Spinal cord (tissue), 10 donors: ENCODE measurements around the gene MOB3B. TPM values are rescaled to one million over a fixed set of nuclear protein-coding genes. Genes with fewer than 3 reads are reported as not detected.

Experiments
- DNase-seq, 6 donors: peaks; one replicate each; pipeline versions ENCODE4 v3.0.0 to v3.0.0-alpha.2; 2013 to 2015; ENCODE audit warnings: low spot score in 6 of 6, low read depth in 4 of 6
- H3K27ac ChIP-seq: one replicate; pipeline ENCODE4 v1.5.1; 2013; ENCODE audit warnings: low read depth, low read length, control low read depth
- H3K27me3 ChIP-seq: one replicate; pipeline ENCODE4 v1.6.1; 2013; ENCODE audit warnings: low read length; ENCODE audit not compliant: control insufficient read depth, insufficient read depth
- H3K36me3 ChIP-seq: one replicate; pipeline ENCODE4 v1.6.1; 2013; ENCODE audit warnings: low read length; ENCODE audit not compliant: control insufficient read depth, insufficient read depth
- H3K4me1 ChIP-seq: one replicate; pipeline ENCODE4 v1.6.1; 2013; ENCODE audit warnings: low read length; ENCODE audit not compliant: control insufficient read depth, insufficient read depth
- H3K4me3 ChIP-seq: one replicate; pipeline ENCODE4 v1.5.1; 2013; ENCODE audit warnings: low read depth, low read length, control low read depth
- H3K9me3 ChIP-seq: one replicate; pipeline ENCODE4 v1.6.1; 2013; ENCODE audit warnings: low read length; ENCODE audit not compliant: control insufficient read depth, insufficient read depth
- WGBS: methylation state at CpG from one replicate; pipeline ENCODE4 v1.1.5; 2013; ENCODE audit warnings: missing lambda C conversion rate; ENCODE audit not compliant: insufficient coverage; 5-methylcytosine and 5-hydroxymethylcytosine counted together
- polyA plus RNA-seq, 2 donors: library from polyadenylated mRNA; unstranded; fragments of 120-200 nt; gene quantifications; one replicate each; pipeline ENCODE4 v1.2.1, GENCODE V29; 2013; ENCODE audit not compliant: insufficient read length in 2 of 2
- total RNA-seq, 2 donors: library from RNA; depleted of rRNA in 1 of 2; stranded (reverse); fragments of 120-200 nt in 1 of 2; fragments of >200 nt in 1 of 2; gene quantifications; one replicate each; pipeline versions ENCODE4 v1.2.3 to v1.2.4, GENCODE V29; 2013 to 2014
- donor health status: healthy.

Gene MOB3B
- total and polyA plus RNA-seq, 4 donors: 9.4 to 34.9 (median 16.0) TPM

GRCh38 chr9:27431543-27432147, 98.0 kb downstream of the MOB3B start:
- no CpG with 5 or more reads among the region's 2 CpGs for WGBS
- H3K36me3 ChIP-seq: peaks cover 2% of the 10 kb centered on the region
- no peaks in the 10 kb centered on the region for H3K9me3 ChIP-seq
- H3K4me1 ChIP-seq: no peaks in the 10 kb centered on the region
- H3K27me3 ChIP-seq: no peaks in the 10 kb centered on the region
- no peak for DNase-seq
- no peak overlapping the region for H3K4me3 ChIP-seq
- no peak overlapping the region for H3K27ac ChIP-seq

GRCh38 chr9:27430750-27431535, 98.7 kb downstream of the MOB3B start:
- H3K4me3 ChIP-seq: no peak overlapping the region
- WGBS: 50% methylated on average over 1 of the region's 5 CpGs
- H3K9me3 ChIP-seq: no peaks in the 10 kb centered on the region
- DNase-seq: peak in 1 of 6 donors; percentile 68
- no peaks in the 10 kb centered on the region for H3K4me1 ChIP-seq
- no peak overlapping the region for H3K27ac ChIP-seq
- peaks cover 2% of the 10 kb centered on the region for H3K36me3 ChIP-seq
- H3K27me3 ChIP-seq: no peaks in the 10 kb centered on the region

- Histone ChIP-seq H3K9me3 (no peaks in the 10 kb centered on the region), H3K27me3 (no peaks in the 10 kb centered on the region), H3K4me3 (no peak overlapping the region), H3K36me3 (peaks cover 1% of the 10 kb centered on the region), H3K4me1 (no peaks in the 10 kb centered on the region), H3K27ac (no peak overlapping the region)
- WGBS: 68% methylated on average over 4 of the region's 4 CpGs
- DNase-seq: no peak
Observed at GRCh38 chr9:27429917-27430316, 99.7 kb downstream of the MOB3B start.

- Histone ChIP-seq H3K27ac (no peak overlapping the region), H3K36me3 (no peaks in the 10 kb centered on the region), H3K9me3 (no peaks in the 10 kb centered on the region), H3K4me3 (no peak overlapping the region), H3K27me3 (no peaks in the 10 kb centered on the region), H3K4me1 (no peaks in the 10 kb centered on the region)
- 89% methylated on average over 2 of the region's 2 CpGs for WGBS
- no peak for DNase-seq
Observed at GRCh38 chr9:27429436-27429835, 100.2 kb downstream of the MOB3B start.

- H3K27ac ChIP-seq: no peak overlapping the region
- H3K27me3 ChIP-seq: no peaks in the 10 kb centered on the region
- H3K4me1 ChIP-seq: no peaks in the 10 kb centered on the region
- no peak overlapping the region for H3K4me3 ChIP-seq
- 100% methylated on average over 1 of the region's 1 CpG for WGBS
- DNase-seq: no peak
- H3K36me3 ChIP-seq: no peaks in the 10 kb centered on the region
- no peaks in the 10 kb centered on the region for H3K9me3 ChIP-seq
Observed at GRCh38 chr9:27428551-27428950, 101.1 kb downstream of the MOB3B start.

- WGBS: 93% methylated on average over 2 of the region's 3 CpGs
Observed at GRCh38 chr9:27427272-27427643, 102.4 kb downstream of the MOB3B start.

GRCh38 chr9:27426511-27427271, 102.9 kb downstream of the MOB3B start:
- H3K36me3 ChIP-seq: no peaks in the 10 kb centered on the region
- no peak overlapping the region for H3K27ac ChIP-seq
- WGBS: 90% methylated on average over 4 of the region's 5 CpGs
- H3K4me3 ChIP-seq: no peak overlapping the region
- H3K9me3 ChIP-seq: no peaks in the 10 kb centered on the region
- no peak for DNase-seq
- H3K27me3 ChIP-seq: no peaks in the 10 kb centered on the region
- no peaks in the 10 kb centered on the region for H3K4me1 ChIP-seq

More at GRCh38 chr9:27427272-27427643, 102.4 kb downstream of the MOB3B start:
- no peak for DNase-seq
- H3K36me3 ChIP-seq: no peaks in the 10 kb centered on the region
- no peak overlapping the region for H3K27ac ChIP-seq
- no peaks in the 10 kb centered on the region for H3K27me3 ChIP-seq
- no peak overlapping the region for H3K4me3 ChIP-seq
- H3K9me3 ChIP-seq: no peaks in the 10 kb centered on the region
- H3K4me1 ChIP-seq: no peaks in the 10 kb centered on the region

GRCh38 chr9:27425827-27426510, 103.6 kb downstream of the MOB3B start:
- Histone ChIP-seq H3K9me3 (no peaks in the 10 kb centered on the region), H3K4me1 (no peaks in the 10 kb centered on the region), H3K27ac (no peak overlapping the region), H3K27me3 (no peaks in the 10 kb centered on the region), H3K36me3 (no peaks in the 10 kb centered on the region), H3K4me3 (no peak overlapping the region)
- WGBS: 0% methylated on average over 1 of the region's 4 CpGs
- DNase-seq: no peak

- Histone ChIP-seq H3K9me3 (peaks cover 1% of the 10 kb centered on the region), H3K27me3 (no peaks in the 10 kb centered on the region), H3K36me3 (no peaks in the 10 kb centered on the region), H3K4me1 (no peaks in the 10 kb centered on the region), H3K4me3 (no peak overlapping the region), H3K27ac (no peak overlapping the region)
- WGBS: 88% methylated on average over 4 of the region's 6 CpGs
- no peak for DNase-seq
Observed at GRCh38 chr9:27423915-27424710, 105.5 kb downstream of the MOB3B start.
